GM18502 (cell line): ENCODE data around the gene SLC2A5.
"Not testable (repeated sequence)": the region's sequence is repeated elsewhere in the genome, so short reads cannot be mapped to it uniquely, and the experiment has no call there.

Experiments
- ATAC-seq: cut with Tn5 transposase; IDR thresholded peaks from one replicate; pipeline ENCODE4 v1.9.1; 2021; ENCODE audit warnings: mild to moderate bottlenecking; ENCODE audit not compliant: unreplicated experiment, poor library complexity

Gene SLC2A5

GRCh38 chr1:9039761-9040658, 29.4 kb downstream of the SLC2A5 start:
- ATAC-seq, result no peak

DNA sequence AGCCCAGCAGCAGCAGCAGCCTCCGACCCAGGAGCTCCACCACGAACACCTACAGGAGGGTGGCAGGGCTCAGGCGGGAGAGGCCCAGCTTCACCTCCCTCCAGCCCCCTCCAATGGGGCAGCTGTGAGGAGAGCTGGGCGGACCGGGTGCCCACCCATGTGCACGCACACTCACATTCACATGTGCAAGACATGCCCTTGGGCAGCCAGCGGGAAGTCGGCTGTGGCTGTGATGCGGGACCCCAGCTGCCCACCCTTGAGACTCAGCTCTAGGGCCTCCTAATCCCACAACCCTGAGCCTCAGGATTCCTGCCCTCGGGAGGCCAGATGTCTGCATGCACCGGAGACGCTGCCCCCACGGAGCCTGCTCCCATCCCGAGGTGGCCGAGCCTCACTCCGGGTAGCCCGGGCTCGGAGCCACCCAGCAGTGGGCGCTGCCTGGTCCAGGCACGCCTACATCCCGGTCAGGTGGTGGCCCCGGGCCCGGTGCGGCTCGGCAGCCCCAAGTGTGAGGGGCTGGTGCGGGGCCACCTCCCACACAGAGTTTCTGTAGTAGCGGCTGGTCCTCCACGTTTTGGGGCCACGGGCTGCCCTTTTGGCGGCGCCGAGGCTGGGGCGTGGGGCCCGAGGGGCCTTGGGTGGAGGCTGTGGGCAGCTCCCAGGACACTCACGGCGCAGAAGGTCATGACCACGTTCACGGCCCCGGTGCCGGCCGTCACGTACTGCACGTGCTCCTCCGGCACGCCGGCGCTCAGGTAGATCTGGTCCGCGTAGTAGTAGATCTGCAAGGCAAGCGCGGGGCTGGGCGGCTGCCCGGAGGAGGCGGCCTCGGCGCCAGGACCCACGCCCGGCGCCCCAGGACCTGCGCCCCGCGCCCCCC, 30.3 kb downstream of the SLC2A5 start:
- no peak for ATAC-seq

DNA sequence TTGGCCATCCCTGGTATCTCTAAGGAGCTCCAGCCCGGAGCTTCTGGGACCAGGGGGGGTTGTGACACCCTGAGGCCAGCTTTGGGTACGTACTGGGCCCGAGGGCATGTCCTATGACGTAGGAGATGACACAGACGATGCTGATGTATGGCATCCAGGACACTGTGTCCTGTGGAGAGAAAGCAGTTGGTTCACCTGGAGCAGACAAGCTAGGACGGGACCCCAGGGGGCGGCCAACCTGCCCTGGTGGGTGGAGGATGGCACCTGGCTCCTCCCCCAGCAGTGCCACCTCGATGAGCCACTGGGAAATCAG, 31.1 kb downstream of the SLC2A5 start:
- ATAC-seq, result no peak

DNA sequence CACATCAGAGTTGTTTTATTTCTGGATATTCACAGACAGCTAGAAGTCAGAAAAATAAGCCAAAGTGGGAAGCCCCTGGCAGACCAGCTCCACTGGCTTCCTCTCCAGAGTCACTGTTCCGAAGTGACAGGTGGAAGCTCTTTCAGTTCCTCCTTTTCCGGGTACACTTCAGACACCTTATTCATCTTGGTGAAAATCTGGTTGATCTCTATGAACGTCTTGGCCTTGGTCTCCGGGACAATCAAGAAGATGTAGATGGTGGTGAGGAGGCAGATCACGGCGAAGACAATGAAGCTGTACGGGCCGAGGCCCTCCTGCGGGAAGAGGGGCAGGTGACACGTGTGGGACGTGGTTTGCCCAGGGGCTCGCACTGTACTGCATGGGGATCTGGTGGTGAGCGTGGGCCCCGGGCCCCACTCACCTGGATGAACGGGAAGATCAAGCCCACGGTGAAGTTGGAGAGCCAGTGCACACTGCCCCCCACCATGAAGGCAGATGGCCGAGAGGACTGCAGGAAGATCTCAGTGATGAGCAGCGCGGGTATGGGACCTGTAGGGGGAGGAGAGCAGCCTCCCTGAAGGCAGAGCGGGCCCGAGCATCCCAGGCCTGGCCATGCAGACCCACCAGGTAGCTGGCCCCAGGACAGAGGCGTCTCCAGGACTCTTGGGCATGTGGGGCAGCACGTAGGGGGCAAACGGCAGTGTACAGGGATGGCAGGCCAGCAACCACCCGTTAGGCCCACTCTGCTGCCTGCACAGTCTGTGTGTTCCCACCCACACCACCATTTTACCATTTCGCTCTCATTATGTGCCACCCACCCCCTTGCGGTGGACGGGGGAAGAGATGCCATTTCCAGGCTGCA, 31.7 kb downstream of the SLC2A5 start:
- peak; percentile 82 for ATAC-seq

DNA sequence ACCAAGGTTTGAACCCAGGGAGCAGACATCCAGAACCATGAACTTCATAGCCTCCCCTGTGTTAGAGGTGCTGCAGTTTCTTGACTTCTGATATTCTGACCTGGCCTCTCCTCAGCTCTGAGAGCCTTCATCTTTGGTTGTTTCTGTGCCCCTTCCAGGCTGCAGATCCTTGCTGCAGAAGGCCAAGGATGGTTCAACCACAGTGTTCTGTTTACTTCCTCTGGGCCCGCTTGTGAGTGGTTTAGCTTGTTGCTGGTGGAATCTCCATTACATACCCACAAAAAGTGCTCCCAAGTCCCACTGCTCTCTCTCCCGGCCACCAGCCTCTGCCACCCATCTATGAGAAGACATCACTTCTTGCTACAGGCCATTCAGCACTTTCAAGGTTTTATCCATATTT, 34.2 kb downstream of the SLC2A5 start:
- no peak for ATAC-seq

DNA sequence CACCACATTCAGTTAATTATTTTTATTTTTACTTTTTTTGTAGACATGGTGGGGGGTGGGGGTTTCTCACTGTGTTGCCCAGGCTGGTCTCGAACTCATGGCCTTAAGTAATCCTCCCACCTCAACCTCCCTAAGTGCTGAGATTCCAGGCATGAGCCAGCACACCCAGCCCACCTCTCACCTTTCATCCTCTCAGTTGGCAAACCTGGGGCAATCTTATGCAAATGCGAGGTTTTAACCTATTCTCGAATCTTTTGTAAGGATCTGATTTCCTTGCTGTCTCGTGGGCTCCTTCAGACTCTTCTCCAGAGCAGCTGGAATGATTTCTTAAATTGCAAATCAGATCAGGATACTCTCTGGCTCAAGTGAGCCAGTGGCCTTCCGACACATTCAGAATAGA, 36.1 kb downstream of the SLC2A5 start:
- no peak for ATAC-seq

- ATAC-seq, result no peak
Measured at GRCh38 chr1:9031484-9032259, 37.8 kb downstream of the SLC2A5 start.

DNA sequence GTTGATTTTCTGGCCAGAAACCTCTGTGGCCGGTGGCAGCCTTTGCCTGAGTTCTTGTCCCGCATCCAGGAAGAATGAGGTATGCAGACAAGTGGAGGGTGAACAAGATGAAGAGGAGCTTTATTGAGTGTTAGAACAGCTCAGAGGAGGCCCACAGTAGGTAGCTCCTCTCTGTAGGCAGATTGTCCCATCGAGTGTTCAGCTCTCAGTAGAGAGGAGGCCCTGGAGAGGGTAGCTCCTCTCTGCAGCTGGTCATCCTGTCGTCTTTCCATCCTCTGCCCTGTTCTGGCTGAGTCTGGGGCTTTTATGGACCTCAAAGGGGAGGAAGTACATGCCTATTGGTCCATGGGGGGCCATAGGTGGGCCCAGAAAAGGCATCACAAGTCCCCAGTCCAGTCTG, 38.4 kb downstream of the SLC2A5 start:
- not testable (repeated sequence) for ATAC-seq

DNA sequence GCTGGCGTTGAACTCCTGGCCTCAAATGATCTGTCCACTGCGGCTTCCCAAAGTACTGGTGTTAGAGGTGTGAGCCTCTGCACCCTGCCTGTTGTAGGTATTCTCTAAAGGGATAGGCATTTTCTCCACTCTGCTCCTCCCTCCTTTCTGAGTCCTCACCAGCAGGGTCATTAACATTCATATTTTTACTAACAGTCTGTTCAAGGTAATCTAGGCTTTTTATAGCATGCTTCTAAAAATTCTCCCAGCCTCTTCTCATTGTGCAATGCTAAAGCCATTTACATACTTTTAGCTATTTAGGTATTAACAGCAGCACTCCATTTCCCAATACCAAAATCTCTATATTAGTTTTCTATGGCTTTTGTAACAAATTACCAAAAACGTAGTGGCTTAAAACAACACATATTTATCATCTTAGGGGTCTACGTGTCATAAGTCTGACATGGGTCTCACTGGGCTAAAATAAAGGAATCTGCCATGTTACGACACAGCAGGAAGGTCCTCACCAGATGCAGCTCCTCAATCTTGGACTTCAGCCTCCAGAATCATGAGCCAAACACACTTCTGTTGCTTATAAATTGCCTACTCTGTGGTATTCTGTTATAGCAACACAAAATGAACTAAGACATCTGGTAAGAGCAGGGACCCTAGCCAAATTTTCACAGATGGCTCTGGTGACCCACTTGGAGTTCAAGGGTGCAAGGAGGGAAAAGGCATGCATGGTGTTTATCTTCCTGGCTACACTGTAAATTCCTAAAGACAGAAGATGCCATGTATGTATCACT, 40.3 kb downstream of the SLC2A5 start:
- no peak for ATAC-seq

GRCh38 chr1:9027307-9027706, 42.1 kb downstream of the SLC2A5 start:
- ATAC-seq, result no peak

- ATAC-seq, result no peak
Measured at GRCh38 chr1:9025449-9025848, 44.0 kb downstream of the SLC2A5 start.

- ATAC-seq, result no peak
Measured at GRCh38 chr1:9024837-9025236, 44.6 kb downstream of the SLC2A5 start.

DNA sequence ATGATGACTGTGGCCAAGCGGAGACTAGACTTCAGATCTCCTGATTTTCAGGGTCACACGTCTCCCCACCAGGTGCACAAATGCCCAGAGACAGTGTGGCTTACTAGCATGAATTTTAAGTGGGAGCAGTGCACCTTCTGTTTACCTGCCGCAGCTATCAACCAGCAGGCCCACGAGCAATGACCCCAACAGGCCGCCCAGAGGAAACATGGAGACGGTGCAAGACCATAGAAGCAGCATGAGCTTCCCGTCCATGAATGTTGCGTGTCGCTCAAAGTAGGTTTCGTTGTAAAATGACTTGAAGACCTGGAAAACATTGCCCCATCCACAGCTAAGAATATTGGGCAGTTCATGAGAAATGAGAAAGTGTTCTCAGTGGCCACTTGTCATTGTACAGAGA, 46.7 kb downstream of the SLC2A5 start:
- no peak for ATAC-seq

DNA sequence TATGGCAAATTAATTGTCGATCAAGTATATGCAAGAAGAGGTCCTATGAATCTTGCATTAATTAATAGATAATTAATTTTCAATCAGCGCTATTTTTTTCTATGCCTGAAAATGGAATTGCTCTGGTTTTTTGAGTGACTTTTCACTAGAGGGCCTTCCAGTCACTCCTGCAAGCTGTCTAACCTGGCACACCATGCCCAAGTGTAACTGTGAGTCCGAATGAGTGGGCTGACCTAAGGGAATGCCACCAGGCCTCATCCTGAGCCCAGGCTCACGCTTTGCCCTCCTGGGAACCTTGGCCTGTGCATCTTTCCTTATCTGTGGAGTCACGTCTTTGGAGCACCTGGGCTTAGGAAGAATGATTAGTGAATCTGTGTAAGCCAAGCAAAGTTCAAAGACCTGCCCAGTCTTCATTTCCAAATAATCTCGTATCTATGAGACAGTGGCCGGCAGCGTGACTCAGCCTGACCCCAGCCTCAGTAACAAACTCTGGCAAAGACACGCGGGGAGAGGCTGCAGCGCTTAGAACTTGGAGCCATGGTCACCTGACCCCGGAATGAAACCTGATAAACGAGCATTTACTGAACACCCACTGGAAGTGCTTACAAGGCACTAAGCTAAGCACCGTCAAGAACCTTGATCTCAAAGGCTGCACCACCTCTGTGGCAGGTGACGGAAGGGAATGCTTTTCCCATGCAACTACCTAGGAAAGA, 47.3 kb downstream of the SLC2A5 start:
- ATAC-seq, result not testable (repeated sequence)

- ATAC-seq, result no peak
Measured at GRCh38 chr1:9020305-9020704, 49.1 kb downstream of the SLC2A5 start.

GRCh38 chr1:9019896-9020295, 49.5 kb downstream of the SLC2A5 start:
- ATAC-seq, result no peak

DNA sequence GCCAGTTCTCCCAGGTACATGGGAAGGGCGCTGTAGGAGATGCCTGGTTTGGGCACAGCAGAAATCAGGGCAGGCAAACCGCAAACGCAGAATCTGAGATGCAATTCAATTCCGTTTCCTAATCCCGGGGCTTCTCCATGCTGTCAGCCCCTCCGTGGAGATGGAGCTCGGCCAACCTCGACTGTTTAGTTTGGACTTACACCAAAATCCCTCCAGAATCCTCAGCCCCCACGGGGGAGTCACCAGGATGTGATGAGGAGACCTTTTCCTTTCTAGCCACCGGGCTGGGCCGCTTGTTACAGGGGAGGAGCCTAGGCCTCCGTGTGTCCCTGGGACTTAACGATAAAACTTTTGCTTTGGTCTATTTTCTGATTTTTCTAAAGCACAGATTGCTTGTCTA, 51.1 kb downstream of the SLC2A5 start:
- ATAC-seq, result no peak

GRCh38 chr1:9016455-9016854, 53.0 kb downstream of the SLC2A5 start:
- no peak for ATAC-seq
